HEK293 (cell line): ENCODE results near the gene ZFYVE19.

ENCODE experiments used
- CTCF ChIA-PET: fragments of 350-600 bp; formaldehyde crosslinking; extraction: SDS; loops from one replicate; lab custom pipeline; 2021; ENCODE audit warnings: antibody characterized with exemption; lab: Yijun Ruan, JAX
- POLR2A ChIA-PET: fragments of 300-600 bp; formaldehyde crosslinking; extraction: SDS; loops from one replicate; lab custom pipeline; 2020; ENCODE audit warnings: antibody characterized with exemption, inconsistent platforms; lab: Yijun Ruan, JAX
- H3K27ac ChIP-seq: fragments of 200-500 bp; sonication (Bioruptor generic); 2 replicates; pipeline ENCODE4 v1.5.1; 2014; ENCODE audit warnings: low read depth, low read length, control low read depth, inconsistent platforms; ENCODE audit errors: extremely low read depth
- H3K36me3 ChIP-seq, 2 experiments: fragments of 200-500 bp in 1 of 2; sonication (Bioruptor generic) in 1 of 2; 1 replicate in 1 of 2; 2 replicates in 1 of 2; pipeline ENCODE4 v1.5.1; 2014 to 2017; ENCODE audit warnings: inconsistent platforms in 2 of 2, low read length in 2 of 2; ENCODE audit not compliant: control insufficient read depth in 2 of 2, insufficient read depth in 1 of 2
- H3K4me1 ChIP-seq: fragments of 200-500 bp; sonication (Bioruptor generic); 2 replicates; pipeline ENCODE4 v1.5.1; 2014; ENCODE audit warnings: mild to moderate bottlenecking, low read length, inconsistent platforms; ENCODE audit not compliant: control insufficient read depth, insufficient read depth
- H3K4me3 ChIP-seq: 2 replicates; pipeline ENCODE4 v1.5.1; 2011; ENCODE audit warnings: low read depth, mild to moderate bottlenecking, control low read depth, low read length, moderate library complexity
- H3K9me3 ChIP-seq: fragments of 200-500 bp; sonication (Bioruptor generic); 2 replicates; pipeline ENCODE4 v1.5.1; 2014; ENCODE audit warnings: low read depth, low read length, inconsistent platforms; ENCODE audit not compliant: control insufficient read depth, insufficient read depth
- ATF2 ChIP-seq: fragments of 450-650 bp; formaldehyde crosslinking; IDR thresholded peaks from 2 replicates; pipeline ENCODE4 v1.5.1; 2016; ENCODE audit warnings: missing biosample characterization, missing genetic modification characterization, low read depth
- GFI1B ChIP-seq: fragments of 450-650 bp; formaldehyde crosslinking; IDR thresholded peaks from 2 replicates; pipeline ENCODE4 v1.5.1; 2016; ENCODE audit warnings: missing biosample characterization, missing genetic modification characterization
- MYNN ChIP-seq: fragments of 450-650 bp; formaldehyde crosslinking; IDR thresholded peaks from 2 replicates; pipeline ENCODE4 v1.5.1; 2016; ENCODE audit warnings: missing biosample characterization, missing genetic modification characterization, borderline replicate concordance
- PRDM2 ChIP-seq: fragments of 450-650 bp; formaldehyde crosslinking; IDR thresholded peaks from 2 replicates; pipeline ENCODE4 v1.5.1; 2016; ENCODE audit warnings: missing biosample characterization, missing genetic modification characterization, borderline replicate concordance
- RBAK ChIP-seq: fragments of 450-650 bp; formaldehyde crosslinking; IDR thresholded peaks from 2 replicates; pipeline ENCODE4 v1.5.1; 2016; ENCODE audit warnings: missing biosample characterization, missing genetic modification characterization
- SP7 ChIP-seq: fragments of 450-650 bp; formaldehyde crosslinking; IDR thresholded peaks from 2 replicates; pipeline ENCODE4 v1.5.1; 2016; ENCODE audit warnings: missing biosample characterization, missing genetic modification characterization
- ZBTB6 ChIP-seq: fragments of 450-650 bp; formaldehyde crosslinking; IDR thresholded peaks from 2 replicates; pipeline ENCODE4 v1.5.1; 2017; ENCODE audit warnings: missing biosample characterization, missing genetic modification characterization
- ZNF148 ChIP-seq: fragments of 450-650 bp; formaldehyde crosslinking; IDR thresholded peaks from 2 replicates; pipeline ENCODE4 v1.5.0; 2017; ENCODE audit warnings: missing biosample characterization, missing genetic modification characterization, borderline replicate concordance
- ZNF16 ChIP-seq: fragments of 450-650 bp; formaldehyde crosslinking; IDR thresholded peaks from 2 replicates; pipeline ENCODE4 v1.5.1; 2016; ENCODE audit warnings: low read depth, missing biosample characterization, missing genetic modification characterization
- ZNF2 ChIP-seq: fragments of 450-650 bp; formaldehyde crosslinking; IDR thresholded peaks from 2 replicates; pipeline ENCODE4 v1.5.1; 2016; ENCODE audit warnings: missing biosample characterization, missing genetic modification characterization
- ZNF280C ChIP-seq: fragments of 450-650 bp; formaldehyde crosslinking; IDR thresholded peaks from 2 replicates; pipeline ENCODE4 v1.5.1; 2016; ENCODE audit warnings: missing biosample characterization, missing genetic modification characterization
- ZNF311 ChIP-seq: fragments of 450-650 bp; formaldehyde crosslinking; IDR thresholded peaks from 2 replicates; pipeline ENCODE4 v1.5.1; 2017; ENCODE audit warnings: missing biosample characterization, missing genetic modification characterization, borderline replicate concordance
- ZNF404 ChIP-seq: fragments of 450-650 bp; formaldehyde crosslinking; IDR thresholded peaks from 2 replicates; pipeline ENCODE4 v1.5.1; 2017; ENCODE audit warnings: missing biosample characterization, missing genetic modification characterization
- ZNF544 ChIP-seq: fragments of 450-650 bp; formaldehyde crosslinking; IDR thresholded peaks from 2 replicates; pipeline ENCODE4 v1.5.0; 2017; ENCODE audit warnings: missing biosample characterization, missing genetic modification characterization
- ZSCAN30 ChIP-seq: fragments of 450-650 bp; IDR thresholded peaks from 2 replicates; pipeline ENCODE4 v1.5.1; 2018; ENCODE audit warnings: missing biosample characterization, mild to moderate bottlenecking, missing genetic modification characterization, moderate library complexity

ZFYVE19 gene

GRCh38 chr15:40841741-40842140 lies 34.9 kb downstream of the ZFYVE19 start:
- CTCF ChIA-PET: no interaction called here
- H3K9me3 ChIP-seq: no peaks in the 10 kb centered on the region
- H3K4me1 ChIP-seq: no peaks in the 10 kb centered on the region; the same call in 1 of the 2 replicates
- POLR2A ChIA-PET: no interaction called here
- TF ChIP-seq ZNF280C (tag by site-specific recombination): no peak
- TF ChIP-seq RBAK: no peak
- TF ChIP-seq MYNN (tag by site-specific recombination): no peak
- no peak for TF ChIP-seq ZNF544 (tag by site-specific recombination)
- no peak for TF ChIP-seq ZBTB6
- no peak for TF ChIP-seq ZNF16
- TF ChIP-seq GFI1B (tag by site-specific recombination): no peak
- TF ChIP-seq ZNF148 (tag by site-specific recombination): no peak
- TF ChIP-seq ZSCAN30 (tag by site-specific recombination): no peak
- TF ChIP-seq PRDM2 (tag by site-specific recombination): no peak
- no peak for TF ChIP-seq SP7 (tag by site-specific recombination)
- TF ChIP-seq ZNF404 (tag by site-specific recombination): no peak
- TF ChIP-seq ATF2: no peak
- no peak for TF ChIP-seq ZNF311 (tag by site-specific recombination)
- no peak for TF ChIP-seq ZNF2
- no peaks in the 10 kb centered on the region for H3K36me3 ChIP-seq
- H3K27ac ChIP-seq: no peak overlapping the region
- no peak overlapping the region for H3K4me3 ChIP-seq
